ENCODE measurements around the gene LCE4A.

LCE4A gene

DNA sequence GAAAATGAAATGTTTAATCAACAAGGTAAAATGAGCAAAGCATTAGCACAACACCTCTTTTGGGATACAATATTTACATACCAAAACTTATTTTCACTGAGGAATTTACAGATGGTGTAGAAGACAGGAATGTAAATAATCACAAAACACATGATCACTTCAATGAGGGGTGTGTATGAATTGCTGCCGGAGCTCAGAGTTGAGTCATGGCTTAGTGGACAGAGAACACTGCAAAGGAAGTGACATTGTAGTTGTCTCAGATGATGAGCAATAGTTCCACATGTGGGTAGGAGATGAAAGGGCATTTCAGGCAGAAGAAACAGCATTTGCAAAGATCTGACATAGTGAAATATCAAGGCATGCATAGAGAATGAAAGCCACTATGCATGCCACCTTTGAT, 44.3 kb downstream of the LCE4A start:
- Histone ChIP-seq H3K27ac (no peak overlapping the region), H3K36me3 (no peaks in the 10 kb centered on the region), H3K9me3 (ENCODE audit: severe bottlenecking) (peaks cover 2% of the 10 kb centered on the region), H3K4me3 (ENCODE audit: low read depth, low read length) (no peak overlapping the region), H3K27me3 (ENCODE audit: insufficient read depth, low read depth, severe bottlenecking) (peaks cover 95% of the 10 kb centered on the region)
- no peak for DNase-seq
- TF ChIP-seq, protein P1, sequence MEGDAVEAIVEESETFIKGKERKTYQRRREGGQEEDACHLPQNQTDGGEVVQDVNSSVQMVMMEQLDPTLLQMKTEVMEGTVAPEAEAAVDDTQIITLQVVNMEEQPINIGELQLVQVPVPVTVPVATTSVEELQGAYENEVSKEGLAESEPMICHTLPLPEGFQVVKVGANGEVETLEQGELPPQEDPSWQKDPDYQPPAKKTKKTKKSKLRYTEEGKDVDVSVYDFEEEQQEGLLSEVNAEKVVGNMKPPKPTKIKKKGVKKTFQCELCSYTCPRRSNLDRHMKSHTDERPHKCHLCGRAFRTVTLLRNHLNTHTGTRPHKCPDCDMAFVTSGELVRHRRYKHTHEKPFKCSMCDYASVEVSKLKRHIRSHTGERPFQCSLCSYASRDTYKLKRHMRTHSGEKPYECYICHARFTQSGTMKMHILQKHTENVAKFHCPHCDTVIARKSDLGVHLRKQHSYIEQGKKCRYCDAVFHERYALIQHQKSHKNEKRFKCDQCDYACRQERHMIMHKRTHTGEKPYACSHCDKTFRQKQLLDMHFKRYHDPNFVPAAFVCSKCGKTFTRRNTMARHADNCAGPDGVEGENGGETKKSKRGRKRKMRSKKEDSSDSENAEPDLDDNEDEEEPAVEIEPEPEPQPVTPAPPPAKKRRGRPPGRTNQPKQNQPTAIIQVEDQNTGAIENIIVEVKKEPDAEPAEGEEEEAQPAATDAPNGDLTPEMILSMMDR (IDR thresholded peaks at IDR 0.05; ENCODE audit: low read depth, low read length), result no peak

DNA sequence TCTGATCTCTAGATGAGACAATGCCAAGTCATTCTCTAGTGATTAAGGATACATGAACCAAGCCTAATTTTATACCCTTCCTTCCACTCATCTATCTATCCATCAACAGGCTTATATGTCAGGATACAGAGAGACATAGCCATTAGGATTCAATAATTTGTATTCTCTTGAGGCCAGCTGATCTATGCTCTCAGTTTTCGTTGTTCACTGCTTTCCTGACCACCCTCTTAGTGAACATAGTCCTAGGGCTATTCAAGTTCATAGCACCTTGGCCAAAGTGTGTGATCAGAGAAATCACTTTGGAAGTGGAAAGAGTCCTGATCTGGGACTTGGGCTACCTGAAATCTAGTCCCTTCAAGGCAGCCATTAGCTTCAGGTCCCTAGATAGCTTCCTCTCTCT, 45.6 kb downstream of the LCE4A start:
- Histone ChIP-seq H3K27me3 (ENCODE audit: insufficient read depth, low read depth, severe bottlenecking) (peaks cover 97% of the 10 kb centered on the region), H3K4me3 (ENCODE audit: low read depth, low read length) (no peak overlapping the region), H3K27ac (no peak overlapping the region), H3K9me3 (ENCODE audit: severe bottlenecking) (peaks cover 2% of the 10 kb centered on the region), H3K36me3 (no peaks in the 10 kb centered on the region)
- TF ChIP-seq, protein P1 (IDR thresholded peaks at IDR 0.05; ENCODE audit: low read depth, low read length), result no peak
- no peak for DNase-seq

DNA sequence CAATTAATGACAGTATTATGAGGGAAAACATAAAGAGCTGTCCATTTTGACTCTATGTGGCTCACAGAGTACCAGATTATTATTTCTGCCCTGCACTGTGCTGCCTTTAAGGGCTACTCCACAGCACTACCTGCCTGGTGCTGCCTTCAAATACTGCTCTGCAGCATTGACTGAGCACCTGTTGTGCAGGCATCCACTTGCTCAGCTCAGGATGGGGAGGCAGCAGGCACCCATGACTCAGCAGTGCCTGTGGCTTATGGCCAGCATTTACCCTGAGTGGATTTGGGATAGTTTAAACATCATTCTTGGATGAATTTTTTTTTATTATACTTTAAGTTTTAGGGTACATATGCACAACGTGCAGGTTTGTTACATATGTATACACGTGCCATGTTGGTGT, 48.9 kb downstream of the LCE4A start:
- Histone ChIP-seq H3K9me3 (ENCODE audit: severe bottlenecking) (peaks cover 2% of the 10 kb centered on the region), H3K36me3 (no peaks in the 10 kb centered on the region), H3K27ac (no peak overlapping the region), H3K4me3 (ENCODE audit: low read depth, low read length) (no peak overlapping the region), H3K27me3 (ENCODE audit: insufficient read depth, low read depth, severe bottlenecking) (peaks cover 97% of the 10 kb centered on the region)
- DNase-seq, result no peak
- TF ChIP-seq, protein P1 (IDR thresholded peaks at IDR 0.05; ENCODE audit: low read depth, low read length), result no peak

GRCh38 chr1:152757747-152758146, 49.8 kb downstream of the LCE4A start, which contains the start of gene KPRP:
KPRP (plus strand) TSS chr1:152758025; CDS start chr1:152759589, 1,564 bp downstream.
- no peak for DNase-seq
- TF ChIP-seq, protein P1 (IDR thresholded peaks at IDR 0.05; ENCODE audit: low read depth, low read length), result no peak
- Histone ChIP-seq H3K36me3 (no peaks in the 10 kb centered on the region), H3K4me3 (ENCODE audit: low read depth, low read length) (no peak within 1 kb of the TSS), H3K27ac (no peak within 1 kb of the TSS), H3K27me3 (ENCODE audit: insufficient read depth, low read depth, severe bottlenecking) (peaks cover 97% of the 10 kb centered on the region), H3K9me3 (ENCODE audit: severe bottlenecking) (peaks cover 2% of the 10 kb centered on the region)

DNA sequence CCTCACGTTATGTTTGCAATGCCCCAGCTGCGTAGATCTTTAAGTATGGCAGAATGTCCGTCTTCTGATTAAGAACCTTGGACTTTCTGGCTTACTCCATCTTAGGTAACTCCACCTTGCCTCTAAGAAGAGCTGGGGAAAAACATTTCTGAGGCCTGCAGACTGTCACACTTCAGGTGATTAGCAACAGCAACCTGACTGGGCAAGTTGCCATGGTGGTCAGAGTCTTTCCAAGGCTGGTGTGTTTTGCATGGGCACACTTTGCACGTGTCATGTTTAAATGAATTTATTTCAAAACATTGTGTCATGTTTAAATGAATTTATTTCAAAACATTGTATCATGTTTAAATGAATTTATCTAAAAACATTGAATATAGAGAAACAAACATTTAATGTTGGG, 50.7 kb downstream of the LCE4A start:
- TF ChIP-seq, protein P1 (IDR thresholded peaks at IDR 0.05; ENCODE audit: low read depth, low read length), result no peak
- Histone ChIP-seq H3K27ac (no peak overlapping the region), H3K4me3 (ENCODE audit: low read depth, low read length) (no peak overlapping the region), H3K9me3 (ENCODE audit: severe bottlenecking) (peaks cover 2% of the 10 kb centered on the region), H3K27me3 (ENCODE audit: insufficient read depth, low read depth, severe bottlenecking) (peaks cover 97% of the 10 kb centered on the region), H3K36me3 (no peaks in the 10 kb centered on the region)
- no peak for DNase-seq

Data from WERI-Rb-1 (cell line).